Colon (tissue), 2 donors: ENCODE data around the gene VAT1L.
"Not testable (repeated sequence)": the region's sequence is repeated elsewhere in the genome, so short reads cannot be mapped to it uniquely, and the experiment has no call there.

Experiments
- FAIRE-seq: peaks from 2 replicates; lab custom pipeline; 2012; peaks lifted over from hg19 to GRCh38; lab: Jason Lieb, UNC
- donor health status: control.
- donor health status: control.

Gene VAT1L

GRCh38 chr16:77913738-77914253 is 125.4 kb downstream of the VAT1L start:
- no peak for FAIRE-seq

- FAIRE-seq: no peak
These were observed 127.7 kb downstream of the VAT1L start for GRCh38 chr16:77916111-77916510.

- FAIRE-seq: no peak
These were observed 129.6 kb downstream of the VAT1L start for GRCh38 chr16:77917971-77918370.

- no peak for FAIRE-seq
These were observed 130.7 kb downstream of the VAT1L start for GRCh38 chr16:77918809-77919707.

GRCh38 chr16:77919761-77920415 is 131.5 kb downstream of the VAT1L start:
- FAIRE-seq: no peak

GRCh38 chr16:77920984-77921383 is 132.6 kb downstream of the VAT1L start:
- FAIRE-seq: no peak

GRCh38 chr16:77922228-77922754 is 133.9 kb downstream of the VAT1L start:
- no peak for FAIRE-seq

GRCh38 chr16:77925531-77925930 is 137.2 kb downstream of the VAT1L start:
- no peak for FAIRE-seq

- no peak for FAIRE-seq
These were observed 139.7 kb downstream of the VAT1L start for GRCh38 chr16:77928096-77928495.

GRCh38 chr16:77929004-77929403 is 140.6 kb downstream of the VAT1L start:
- no peak for FAIRE-seq

- FAIRE-seq: no peak
These were observed 142.7 kb downstream of the VAT1L start for GRCh38 chr16:77931058-77931457.

GRCh38 chr16:77937473-77938149 is 149.2 kb downstream of the VAT1L start:
- FAIRE-seq: no peak

- FAIRE-seq: no peak
These were observed 150.5 kb downstream of the VAT1L start for GRCh38 chr16:77938913-77939312.

- FAIRE-seq: no peak
These were observed 151.6 kb downstream of the VAT1L start for GRCh38 chr16:77939968-77940367.

GRCh38 chr16:77943801-77944200 is 155.4 kb downstream of the VAT1L start:
- FAIRE-seq: no peak

GRCh38 chr16:77944631-77945030 is 156.3 kb downstream of the VAT1L start:
- no peak for FAIRE-seq

- no peak for FAIRE-seq
These were observed 156.8 kb downstream of the VAT1L start for GRCh38 chr16:77945126-77945525.

- no peak for FAIRE-seq
These were observed 158.5 kb downstream of the VAT1L start for GRCh38 chr16:77946823-77947222.

GRCh38 chr16:77947590-77947989 is 159.2 kb downstream of the VAT1L start:
- not testable (repeated sequence) for FAIRE-seq

GRCh38 chr16:77948835-77949234 is 160.5 kb downstream of the VAT1L start:
- no peak for FAIRE-seq

GRCh38 chr16:77949445-77949844 is 161.1 kb downstream of the VAT1L start:
- no peak for FAIRE-seq

GRCh38 chr16:77951788-77952187 is 163.4 kb downstream of the VAT1L start:
- no peak for FAIRE-seq
